Uterus (tissue), 2 donors: ENCODE results near the gene LRP1B.

Experiments
- CTCF ChIP-seq, 4 experiments: fragments of 200-600 bp in 2 of 4; fragments of 450-650 bp in 2 of 4; sonication (generic) in 2 of 4; IDR thresholded peaks; one replicate each; pipeline ENCODE4 v1.5.1; 2016 to 2019; ENCODE audit warnings: antibody characterized with exemption in 4 of 4, mild to moderate bottlenecking in 2 of 4, moderate library complexity in 1 of 4
- POLR2A ChIP-seq, 2 donors: fragments of 450-650 bp; IDR thresholded peaks; one replicate each; pipeline ENCODE4 v1.6.1; 2016; ENCODE audit warnings: antibody characterized with exemption in 2 of 2, mild to moderate bottlenecking in 1 of 2, moderate library complexity in 1 of 2

- TF ChIP-seq POLR2A (IDR thresholded peaks at IDR 0.05) (no peak), CTCF (IDR thresholded peaks at IDR 0.05) (no peak)
Measured at GRCh38 chr2:141499123-141499522, 631.7 kb downstream of the LRP1B start.
